ENCODE data around the gene SPAAR. TPM values are rescaled to one million over a fixed set of nuclear protein-coding genes. Genes with fewer than 3 reads are reported as not detected.

Gene SPAAR
- total RNA-seq, 1 donor from 2014 or later, result not detected

DNA sequence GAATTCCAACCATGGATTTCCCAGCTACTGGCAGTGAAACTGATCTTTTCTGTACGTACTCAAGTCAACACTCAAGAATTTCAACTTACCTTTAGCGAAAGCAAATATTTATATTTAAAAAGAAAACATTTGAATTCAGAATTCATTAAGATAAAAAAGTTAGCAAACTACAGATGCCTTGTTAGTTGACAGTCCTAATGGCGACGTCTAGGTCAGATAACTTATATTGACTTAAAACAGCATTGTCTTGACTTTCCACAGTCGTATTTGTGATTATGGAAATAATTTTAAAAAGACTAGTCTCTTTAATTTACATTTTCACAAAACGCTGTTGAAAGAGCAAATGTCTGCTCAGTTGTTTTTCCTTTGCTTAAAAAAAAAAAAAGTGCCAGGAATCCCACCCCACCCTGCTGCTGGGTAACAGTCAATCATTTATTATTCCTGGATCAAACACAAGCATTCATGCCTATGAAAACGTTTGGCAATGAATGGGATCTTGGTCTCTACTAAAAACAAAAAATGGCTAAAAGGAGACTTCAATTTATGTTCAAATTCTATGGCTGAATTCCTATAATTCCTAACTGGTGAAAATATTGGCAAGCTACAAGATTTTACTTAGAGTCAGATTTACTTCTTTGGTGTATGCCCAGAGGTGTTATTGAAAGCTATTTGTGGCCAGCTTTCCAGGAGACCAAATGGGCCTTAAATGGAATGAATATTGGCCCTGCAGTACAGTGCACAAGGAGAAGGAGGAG is 26.6 kb downstream of the SPAAR start:
- no peaks in the 10 kb centered on the region for H3K4me1 Mint-ChIP-seq (ENCODE audit: low read depth, unreplicated experiment)
- peaks cover 4% of the 10 kb centered on the region for H3K36me3 Mint-ChIP-seq (ENCODE audit: unreplicated experiment)
- H3K4me3 Mint-ChIP-seq (ENCODE audit: unreplicated experiment), result no peak overlapping the region
- H3K27ac Mint-ChIP-seq (ENCODE audit: unreplicated experiment), result no peak overlapping the region
- H3K9me3 Mint-ChIP-seq (ENCODE audit: unreplicated experiment), result peaks cover 2% of the 10 kb centered on the region
- TF ChIP-seq, protein P1, sequence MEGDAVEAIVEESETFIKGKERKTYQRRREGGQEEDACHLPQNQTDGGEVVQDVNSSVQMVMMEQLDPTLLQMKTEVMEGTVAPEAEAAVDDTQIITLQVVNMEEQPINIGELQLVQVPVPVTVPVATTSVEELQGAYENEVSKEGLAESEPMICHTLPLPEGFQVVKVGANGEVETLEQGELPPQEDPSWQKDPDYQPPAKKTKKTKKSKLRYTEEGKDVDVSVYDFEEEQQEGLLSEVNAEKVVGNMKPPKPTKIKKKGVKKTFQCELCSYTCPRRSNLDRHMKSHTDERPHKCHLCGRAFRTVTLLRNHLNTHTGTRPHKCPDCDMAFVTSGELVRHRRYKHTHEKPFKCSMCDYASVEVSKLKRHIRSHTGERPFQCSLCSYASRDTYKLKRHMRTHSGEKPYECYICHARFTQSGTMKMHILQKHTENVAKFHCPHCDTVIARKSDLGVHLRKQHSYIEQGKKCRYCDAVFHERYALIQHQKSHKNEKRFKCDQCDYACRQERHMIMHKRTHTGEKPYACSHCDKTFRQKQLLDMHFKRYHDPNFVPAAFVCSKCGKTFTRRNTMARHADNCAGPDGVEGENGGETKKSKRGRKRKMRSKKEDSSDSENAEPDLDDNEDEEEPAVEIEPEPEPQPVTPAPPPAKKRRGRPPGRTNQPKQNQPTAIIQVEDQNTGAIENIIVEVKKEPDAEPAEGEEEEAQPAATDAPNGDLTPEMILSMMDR (IDR thresholded peaks at IDR 0.05; ENCODE audit: partially characterized antibody, unreplicated experiment), result no peak
- DNase-seq, result no peak
- peaks cover 1% of the 10 kb centered on the region for H3K27me3 Mint-ChIP-seq (ENCODE audit: unreplicated experiment)

DNA sequence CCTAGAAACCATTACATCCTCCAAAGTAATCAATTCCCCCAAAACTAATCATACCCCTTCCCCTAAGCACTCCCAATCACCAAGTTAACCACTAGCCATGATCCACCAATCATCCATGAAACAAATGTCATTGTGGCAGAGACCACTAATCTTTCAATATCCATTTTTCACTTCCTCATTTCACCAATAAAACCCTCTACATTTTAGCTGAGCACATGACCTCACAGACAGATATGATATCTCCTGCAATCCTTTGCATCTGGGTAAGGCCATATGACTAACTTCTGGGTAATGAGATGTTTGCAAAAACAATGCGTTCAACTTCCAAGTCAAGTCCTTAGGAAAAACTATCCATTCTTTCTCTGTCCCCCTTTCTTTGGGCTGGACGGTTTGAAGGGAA is 27.9 kb downstream of the SPAAR start:
- no peak overlapping the region for H3K4me3 Mint-ChIP-seq (ENCODE audit: unreplicated experiment)
- TF ChIP-seq, protein P1 (IDR thresholded peaks at IDR 0.05; ENCODE audit: partially characterized antibody, unreplicated experiment), result no peak
- no peak for DNase-seq
- no peaks in the 10 kb centered on the region for H3K4me1 Mint-ChIP-seq (ENCODE audit: low read depth, unreplicated experiment)
- no peaks in the 10 kb centered on the region for H3K27me3 Mint-ChIP-seq (ENCODE audit: unreplicated experiment)
- H3K27ac Mint-ChIP-seq (ENCODE audit: unreplicated experiment), result no peak overlapping the region
- peaks cover 4% of the 10 kb centered on the region for H3K36me3 Mint-ChIP-seq (ENCODE audit: unreplicated experiment)
- peaks cover 2% of the 10 kb centered on the region for H3K9me3 Mint-ChIP-seq (ENCODE audit: unreplicated experiment)

DNA sequence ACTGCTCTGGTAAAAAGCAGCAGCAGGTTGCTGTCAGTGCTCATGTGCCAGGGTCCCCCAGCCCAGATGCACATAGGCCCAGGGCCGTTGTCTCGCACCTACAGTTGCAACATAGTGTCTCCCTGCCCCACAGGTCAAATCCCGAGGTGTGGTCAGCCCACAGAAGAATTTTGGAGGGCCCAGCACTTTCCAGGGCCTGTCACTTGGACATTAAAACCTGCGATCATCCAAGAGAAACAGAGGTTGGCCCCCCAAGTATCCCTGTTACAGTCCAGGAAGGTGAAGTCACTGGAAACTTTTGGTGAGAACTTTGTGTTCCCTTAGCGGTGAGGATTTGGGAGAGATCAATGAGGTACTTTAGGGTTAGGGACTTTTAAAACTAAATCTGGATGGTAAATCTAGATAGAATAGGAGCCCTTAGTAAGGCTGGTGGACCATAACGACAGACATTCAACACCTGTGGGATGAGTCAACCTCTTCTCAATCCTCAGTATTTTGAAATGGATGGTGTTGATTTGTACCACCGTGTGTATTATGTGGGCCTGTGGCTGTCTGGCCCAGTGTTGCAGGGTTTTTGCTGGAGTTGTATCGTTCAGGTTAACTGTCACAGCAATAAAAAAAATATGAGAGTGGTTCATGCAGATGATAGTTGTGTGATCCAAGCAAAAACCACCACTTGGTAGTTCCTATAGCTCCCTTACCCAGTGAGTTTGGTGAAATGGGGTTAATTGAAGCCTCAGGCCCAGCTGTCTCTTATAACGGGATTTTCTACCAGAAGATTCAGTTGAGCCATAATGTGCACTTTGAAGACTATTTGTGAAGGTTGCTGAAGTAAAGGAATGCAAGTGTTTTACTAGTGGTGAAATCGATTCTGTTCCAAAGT is 29.4 kb downstream of the SPAAR start:
- Mint-ChIP-seq H3K36me3 (ENCODE audit: unreplicated experiment) (peaks cover 5% of the 10 kb centered on the region), H3K27me3 (ENCODE audit: unreplicated experiment) (peaks cover 2% of the 10 kb centered on the region)
- TF ChIP-seq, protein P1 (IDR thresholded peaks at IDR 0.05; ENCODE audit: partially characterized antibody, unreplicated experiment), result no peak

DNA sequence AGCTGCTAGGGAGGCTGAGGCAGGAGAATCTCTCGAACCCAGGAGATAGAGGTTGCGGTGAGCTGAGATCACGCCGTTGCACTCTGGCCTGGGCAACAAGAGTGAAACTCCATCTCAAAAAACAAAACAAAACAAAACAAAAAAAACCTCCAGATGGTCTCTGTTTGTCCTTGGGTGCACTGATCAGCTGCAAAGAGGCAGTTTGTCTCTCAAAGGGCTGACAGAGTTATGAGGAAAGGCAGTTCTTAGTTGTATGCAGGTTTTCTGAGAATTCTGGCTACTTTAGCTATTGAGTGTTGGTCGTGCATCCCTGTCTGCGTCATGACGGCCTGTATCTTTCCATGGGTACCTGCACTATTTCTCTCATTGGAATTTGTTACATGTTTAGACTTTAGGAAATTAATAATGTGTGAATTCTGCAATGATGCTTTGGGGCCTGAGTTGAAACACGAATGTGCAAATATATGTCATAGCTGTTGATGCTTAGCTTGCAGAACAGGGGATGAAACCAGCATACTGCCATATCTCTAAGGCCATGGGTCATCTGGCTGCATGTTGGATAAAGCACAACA is 30.5 kb downstream of the SPAAR start:
- Mint-ChIP-seq H3K27ac (ENCODE audit: unreplicated experiment) (no peak overlapping the region), H3K4me1 (ENCODE audit: low read depth, unreplicated experiment) (no peaks in the 10 kb centered on the region), H3K36me3 (ENCODE audit: unreplicated experiment) (peaks cover 9% of the 10 kb centered on the region), H3K9me3 (ENCODE audit: unreplicated experiment) (peaks cover 2% of the 10 kb centered on the region), H3K4me3 (ENCODE audit: unreplicated experiment) (no peak overlapping the region), H3K27me3 (ENCODE audit: unreplicated experiment) (peaks cover 5% of the 10 kb centered on the region)
- TF ChIP-seq, protein P1 (IDR thresholded peaks at IDR 0.05; ENCODE audit: partially characterized antibody, unreplicated experiment), result no peak
- DNase-seq, result no peak

More for the DNA sequence above, 29.4 kb downstream of the SPAAR start:
- peaks cover 2% of the 10 kb centered on the region for H3K9me3 Mint-ChIP-seq (ENCODE audit: unreplicated experiment)
- no peak overlapping the region for H3K4me3 Mint-ChIP-seq (ENCODE audit: unreplicated experiment)
- H3K27ac Mint-ChIP-seq (ENCODE audit: unreplicated experiment), result no peak overlapping the region
- DNase-seq, result no peak
- H3K4me1 Mint-ChIP-seq (ENCODE audit: low read depth, unreplicated experiment), result no peaks in the 10 kb centered on the region

Measured in glutamatergic neuron (in vitro differentiated cells).